Keratinocyte (primary cell): ENCODE data around the gene ARMC9.

Experiments used
- EZH2 ChIP-seq: IDR thresholded peaks from one replicate; pipeline ENCODE4 v1.6.1; 2012; ENCODE audit warnings: inconsistent platforms, mild to moderate bottlenecking, low read length, moderate library complexity
- TF ChIP-seq, protein P1 (sequence below), 3 experiments: IDR thresholded peaks in 1 of 3; conservative IDR thresholded peaks in 1 of 3; optimal IDR thresholded peaks in 1 of 3; 2 replicates in 2 of 3; 3 replicates in 1 of 3; pipeline versions ENCODE3 to v1.5.1; 2011; ENCODE audit warnings: low read length in 3 of 3, mild to moderate bottlenecking in 3 of 3, moderate library complexity in 2 of 3, control low read depth in 1 of 3, inconsistent platforms in 1 of 3; ENCODE audit not compliant: insufficient read depth in 2 of 3; ENCODE audit errors: extremely low read depth in 1 of 3

- TF ChIP-seq EZH2, result no peak
- TF ChIP-seq, protein P1, sequence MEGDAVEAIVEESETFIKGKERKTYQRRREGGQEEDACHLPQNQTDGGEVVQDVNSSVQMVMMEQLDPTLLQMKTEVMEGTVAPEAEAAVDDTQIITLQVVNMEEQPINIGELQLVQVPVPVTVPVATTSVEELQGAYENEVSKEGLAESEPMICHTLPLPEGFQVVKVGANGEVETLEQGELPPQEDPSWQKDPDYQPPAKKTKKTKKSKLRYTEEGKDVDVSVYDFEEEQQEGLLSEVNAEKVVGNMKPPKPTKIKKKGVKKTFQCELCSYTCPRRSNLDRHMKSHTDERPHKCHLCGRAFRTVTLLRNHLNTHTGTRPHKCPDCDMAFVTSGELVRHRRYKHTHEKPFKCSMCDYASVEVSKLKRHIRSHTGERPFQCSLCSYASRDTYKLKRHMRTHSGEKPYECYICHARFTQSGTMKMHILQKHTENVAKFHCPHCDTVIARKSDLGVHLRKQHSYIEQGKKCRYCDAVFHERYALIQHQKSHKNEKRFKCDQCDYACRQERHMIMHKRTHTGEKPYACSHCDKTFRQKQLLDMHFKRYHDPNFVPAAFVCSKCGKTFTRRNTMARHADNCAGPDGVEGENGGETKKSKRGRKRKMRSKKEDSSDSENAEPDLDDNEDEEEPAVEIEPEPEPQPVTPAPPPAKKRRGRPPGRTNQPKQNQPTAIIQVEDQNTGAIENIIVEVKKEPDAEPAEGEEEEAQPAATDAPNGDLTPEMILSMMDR (optimal IDR thresholded peaks at IDR 0.05 in 1 of 3, IDR thresholded peaks at IDR 0.05 in 1 of 3, conservative IDR thresholded peaks at IDR 0.05 in 1 of 3; ENCODE audit: extremely low read depth in 1 of 3, insufficient read depth in 2 of 3, low read length in 3 of 3), result no peak
Observed at GRCh38 chr2:231300020-231300721, 101.7 kb downstream of the ARMC9 start.
